Prostate gland (tissue), 2 donors: ENCODE results near the gene SHISA5.

Source experiments
- POLR2A ChIP-seq: fragments of 450-650 bp; IDR thresholded peaks from one replicate; pipeline ENCODE4 v1.6.1; 2016; ENCODE audit warnings: antibody characterized with exemption, mild to moderate bottlenecking
- POLR2AphosphoS5 ChIP-seq: sonication (generic); formaldehyde crosslinking; IDR thresholded peaks from one replicate; pipeline ENCODE4 v1.6.1; 2017; ENCODE audit warnings: antibody characterized with exemption
- TF ChIP-seq, protein P1 (sequence below), 4 experiments: fragments of 200-600 bp in 2 of 4; fragments of 450-650 bp in 2 of 4; sonication (generic) in 2 of 4; IDR thresholded peaks; 1 replicate in 3 of 4; 2 replicates in 1 of 4; pipeline ENCODE4 v1.5.1; 2016 to 2019; ENCODE audit warnings: antibody characterized with exemption in 4 of 4, mild to moderate bottlenecking in 2 of 4, moderate library complexity in 2 of 4

DNA sequence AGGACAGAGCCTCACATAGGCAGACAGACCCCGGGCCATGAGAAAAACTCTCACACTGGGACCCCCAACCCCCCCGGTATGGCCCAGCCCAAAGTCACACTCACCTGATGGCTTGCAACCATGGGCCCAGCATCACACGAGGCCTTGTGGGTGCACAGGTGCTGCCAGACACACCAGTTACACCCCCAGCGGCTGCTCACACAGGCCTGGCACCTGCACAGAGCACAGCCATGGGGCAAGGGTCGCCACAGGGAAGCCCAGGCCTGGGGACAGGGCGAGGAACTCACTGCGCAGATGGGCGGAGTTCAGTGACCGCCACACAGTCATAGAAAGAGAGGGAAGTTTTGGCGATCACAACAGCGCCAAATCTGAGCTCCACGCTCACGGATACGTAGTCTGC is 83.4 kb downstream of the SHISA5 start:
- TF ChIP-seq, protein P1, sequence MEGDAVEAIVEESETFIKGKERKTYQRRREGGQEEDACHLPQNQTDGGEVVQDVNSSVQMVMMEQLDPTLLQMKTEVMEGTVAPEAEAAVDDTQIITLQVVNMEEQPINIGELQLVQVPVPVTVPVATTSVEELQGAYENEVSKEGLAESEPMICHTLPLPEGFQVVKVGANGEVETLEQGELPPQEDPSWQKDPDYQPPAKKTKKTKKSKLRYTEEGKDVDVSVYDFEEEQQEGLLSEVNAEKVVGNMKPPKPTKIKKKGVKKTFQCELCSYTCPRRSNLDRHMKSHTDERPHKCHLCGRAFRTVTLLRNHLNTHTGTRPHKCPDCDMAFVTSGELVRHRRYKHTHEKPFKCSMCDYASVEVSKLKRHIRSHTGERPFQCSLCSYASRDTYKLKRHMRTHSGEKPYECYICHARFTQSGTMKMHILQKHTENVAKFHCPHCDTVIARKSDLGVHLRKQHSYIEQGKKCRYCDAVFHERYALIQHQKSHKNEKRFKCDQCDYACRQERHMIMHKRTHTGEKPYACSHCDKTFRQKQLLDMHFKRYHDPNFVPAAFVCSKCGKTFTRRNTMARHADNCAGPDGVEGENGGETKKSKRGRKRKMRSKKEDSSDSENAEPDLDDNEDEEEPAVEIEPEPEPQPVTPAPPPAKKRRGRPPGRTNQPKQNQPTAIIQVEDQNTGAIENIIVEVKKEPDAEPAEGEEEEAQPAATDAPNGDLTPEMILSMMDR (IDR thresholded peaks at IDR 0.05), result no peak
- TF ChIP-seq POLR2A, result no peak
- TF ChIP-seq POLR2AphosphoS5, result no peak
